ENCODE results near the gene KLK3.
A peak's percentile ranks its signal among the peaks of the same experiment; 100 is the strongest.
"Not testable (repeated sequence)": the region's sequence is repeated elsewhere in the genome, so short reads cannot be mapped to it uniquely, and the experiment has no call there.

Gene KLK3

DNA sequence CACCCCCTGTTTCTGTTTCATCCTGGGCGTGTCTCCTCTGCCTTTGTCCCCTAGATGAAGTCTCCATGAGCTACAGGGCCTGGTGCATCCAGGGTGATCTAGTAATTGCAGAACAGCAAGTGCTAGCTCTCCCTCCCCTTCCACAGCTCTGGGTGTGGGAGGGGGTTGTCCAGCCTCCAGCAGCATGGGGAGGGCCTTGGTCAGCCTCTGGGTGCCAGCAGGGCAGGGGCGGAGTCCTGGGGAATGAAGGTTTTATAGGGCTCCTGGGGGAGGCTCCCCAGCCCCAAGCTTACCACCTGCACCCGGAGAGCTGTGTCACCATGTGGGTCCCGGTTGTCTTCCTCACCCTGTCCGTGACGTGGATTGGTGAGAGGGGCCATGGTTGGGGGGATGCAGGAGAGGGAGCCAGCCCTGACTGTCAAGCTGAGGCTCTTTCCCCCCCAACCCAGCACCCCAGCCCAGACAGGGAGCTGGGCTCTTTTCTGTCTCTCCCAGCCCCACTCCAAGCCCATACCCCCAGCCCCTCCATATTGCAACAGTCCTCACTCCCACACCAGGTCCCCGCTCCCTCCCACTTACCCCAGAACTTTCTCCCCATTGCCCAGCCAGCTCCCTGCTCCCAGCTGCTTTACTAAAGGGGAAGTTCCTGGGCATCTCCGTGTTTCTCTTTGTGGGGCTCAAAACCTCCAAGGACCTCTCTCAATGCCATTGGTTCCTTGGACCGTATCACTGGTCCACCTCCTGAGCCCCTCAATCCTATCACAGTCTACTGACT lies at the start of gene KLK3:
Gene KLK3 (plus strand): TSS at position 280 of the 775 bp plus-strand sequence. CDS start 41 bp downstream, at position 321.
- no peak for DNase-seq

DNA sequence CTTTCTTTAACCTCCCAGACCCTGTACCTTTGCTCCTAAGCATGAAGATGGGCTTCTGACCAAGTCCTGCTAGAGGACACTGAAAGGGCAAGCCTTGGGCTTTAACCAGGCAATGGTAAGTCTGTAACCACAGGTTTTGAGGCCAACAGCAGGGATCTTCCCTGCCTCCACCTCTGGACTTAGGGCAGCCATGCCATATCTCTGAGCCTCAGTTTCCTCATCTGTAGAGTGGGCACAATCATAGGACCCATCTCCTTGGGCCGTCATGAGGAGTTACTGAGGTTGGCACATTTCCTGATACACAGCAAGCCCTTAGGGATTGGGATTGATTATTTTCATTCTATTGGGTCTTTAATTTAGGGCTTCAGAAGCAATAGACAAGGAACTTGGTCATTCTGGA lies 45.9 kb upstream of the KLK3 start:
- DNase-seq = no peak

GRCh38 chr19:50811622-50812238 lies 43.0 kb upstream of the KLK3 start:
- not testable (repeated sequence) for DNase-seq

- DNase-seq = no peak
Observed at GRCh38 chr19:50812474-50812873, 42.2 kb upstream of the KLK3 start.

DNA sequence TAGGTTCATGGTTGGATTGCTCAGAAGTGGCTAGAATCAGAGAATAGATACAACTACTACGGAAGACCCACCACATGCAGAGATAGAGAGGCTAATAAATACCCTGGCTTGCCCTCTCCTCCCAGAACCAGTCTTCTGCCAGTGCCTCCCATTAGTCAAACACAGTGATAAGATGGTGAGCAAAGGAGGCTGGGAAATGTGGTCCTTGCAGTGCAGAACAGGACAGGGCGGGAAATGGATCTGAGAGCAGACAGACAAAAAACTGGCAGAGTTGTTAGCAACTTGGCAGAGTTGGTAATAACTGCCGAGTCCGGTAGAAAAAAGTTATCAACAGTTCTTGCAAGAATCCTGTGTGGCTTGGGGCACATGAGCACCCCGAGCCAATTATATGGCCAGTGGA lies 39.8 kb upstream of the KLK3 start:
- no peak for DNase-seq

DNA sequence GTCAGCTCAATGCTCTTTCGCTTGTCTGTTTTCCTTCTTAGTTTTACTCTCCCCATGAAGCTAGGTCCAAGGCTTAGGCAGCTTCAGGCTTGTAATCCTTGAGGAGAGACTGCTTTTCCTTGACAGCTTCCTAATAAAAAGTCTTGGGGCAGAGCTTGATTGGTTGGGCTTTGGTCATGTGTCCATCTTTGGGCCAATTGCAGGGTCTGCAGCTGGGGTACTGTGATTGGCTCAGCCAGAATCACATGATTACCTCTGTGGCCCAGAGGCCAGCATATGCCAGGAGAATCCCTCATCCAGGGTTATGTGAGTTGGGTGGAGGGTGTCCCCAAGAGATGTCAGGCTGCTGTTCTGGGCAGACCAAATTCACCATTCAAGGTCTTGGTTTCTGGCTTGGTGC lies 39.3 kb upstream of the KLK3 start:
- DNase-seq = no peak

GRCh38 chr19:50817941-50818858 lies 36.5 kb upstream of the KLK3 start:
- peak; percentile 6 for DNase-seq

- DNase-seq = no peak
Observed at GRCh38 chr19:50818859-50819472, 35.7 kb upstream of the KLK3 start.

DNA sequence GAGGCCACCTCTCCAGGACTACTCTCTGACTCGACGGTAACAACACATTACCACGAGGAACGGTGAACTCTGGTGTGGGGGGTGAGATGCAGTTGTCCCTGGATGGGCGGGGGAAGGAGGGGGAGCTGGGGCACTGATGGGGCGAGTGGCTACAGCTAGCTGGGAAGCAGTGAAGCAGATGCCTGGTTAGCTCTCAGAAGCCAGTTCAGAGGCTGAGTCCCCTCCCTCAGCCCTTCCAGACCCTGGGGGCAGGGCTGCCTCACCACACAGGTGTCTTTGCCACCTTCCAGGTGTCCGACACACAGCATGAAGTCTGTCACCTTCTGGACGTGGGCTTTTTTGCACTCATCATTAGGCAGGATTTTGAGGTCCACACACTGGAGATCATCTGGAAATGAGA lies 35.1 kb upstream of the KLK3 start:
- no peak for DNase-seq

- DNase-seq = no peak
Observed at GRCh38 chr19:50820086-50820485, 34.6 kb upstream of the KLK3 start.

- DNase-seq = no peak
Observed at GRCh38 chr19:50820549-50821247, 34.0 kb upstream of the KLK3 start.

GRCh38 chr19:50821248-50821612 lies 33.5 kb upstream of the KLK3 start:
- DNase-seq = no peak

GRCh38 chr19:50821622-50822021 lies 33.1 kb upstream of the KLK3 start:
- DNase-seq = no peak

GRCh38 chr19:50822661-50823208 lies 32.0 kb upstream of the KLK3 start:
- DNase-seq = no peak

- DNase-seq = no peak
Observed at GRCh38 chr19:50823389-50824042, 31.2 kb upstream of the KLK3 start, which contains the start of gene KLK1. KLK1 (minus strand) TSS chr19:50823787; CDS start chr19:50823748, 39 bp downstream.

DNA sequence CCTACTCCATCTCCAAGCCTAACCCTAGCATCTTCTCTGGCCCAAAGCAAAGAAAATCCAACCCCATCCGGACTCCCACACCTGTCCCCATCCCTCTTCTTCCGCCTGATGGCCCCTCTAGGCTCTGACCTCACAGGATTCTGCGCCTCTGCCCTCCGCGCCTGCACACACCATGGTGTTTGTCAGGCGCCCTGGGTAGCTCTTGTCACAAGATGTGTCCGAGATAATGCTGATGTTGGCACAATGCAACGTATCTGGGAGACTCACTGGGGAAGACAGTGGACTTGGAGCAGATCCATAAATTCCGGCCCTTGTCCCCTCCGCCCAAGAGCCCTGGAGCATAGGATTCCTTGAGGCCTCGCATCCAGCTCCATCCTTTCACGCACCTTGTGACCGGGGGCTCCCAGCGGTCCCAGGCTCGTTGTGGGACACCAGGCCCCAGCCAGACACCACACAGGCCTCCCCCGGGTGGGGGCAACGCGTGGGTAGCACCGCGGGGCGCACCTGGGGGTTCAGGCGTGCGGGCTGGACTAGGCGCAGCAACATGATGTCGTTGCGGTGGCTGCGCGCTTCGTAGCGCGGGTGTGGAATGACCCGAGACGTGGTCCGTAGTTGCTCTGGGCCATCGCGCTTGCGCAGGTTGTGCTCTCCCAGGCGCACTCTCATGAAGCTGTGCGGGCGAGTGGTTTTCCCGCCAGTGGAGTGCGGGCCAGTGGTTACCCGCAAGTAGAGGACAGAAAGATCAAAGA lies 28.0 kb upstream of the KLK3 start:
- no peak for DNase-seq

- DNase-seq = no peak
Observed at GRCh38 chr19:50827476-50827875, 27.2 kb upstream of the KLK3 start.

- no peak for DNase-seq
Observed at GRCh38 chr19:50829801-50830200, 24.9 kb upstream of the KLK3 start.

DNA sequence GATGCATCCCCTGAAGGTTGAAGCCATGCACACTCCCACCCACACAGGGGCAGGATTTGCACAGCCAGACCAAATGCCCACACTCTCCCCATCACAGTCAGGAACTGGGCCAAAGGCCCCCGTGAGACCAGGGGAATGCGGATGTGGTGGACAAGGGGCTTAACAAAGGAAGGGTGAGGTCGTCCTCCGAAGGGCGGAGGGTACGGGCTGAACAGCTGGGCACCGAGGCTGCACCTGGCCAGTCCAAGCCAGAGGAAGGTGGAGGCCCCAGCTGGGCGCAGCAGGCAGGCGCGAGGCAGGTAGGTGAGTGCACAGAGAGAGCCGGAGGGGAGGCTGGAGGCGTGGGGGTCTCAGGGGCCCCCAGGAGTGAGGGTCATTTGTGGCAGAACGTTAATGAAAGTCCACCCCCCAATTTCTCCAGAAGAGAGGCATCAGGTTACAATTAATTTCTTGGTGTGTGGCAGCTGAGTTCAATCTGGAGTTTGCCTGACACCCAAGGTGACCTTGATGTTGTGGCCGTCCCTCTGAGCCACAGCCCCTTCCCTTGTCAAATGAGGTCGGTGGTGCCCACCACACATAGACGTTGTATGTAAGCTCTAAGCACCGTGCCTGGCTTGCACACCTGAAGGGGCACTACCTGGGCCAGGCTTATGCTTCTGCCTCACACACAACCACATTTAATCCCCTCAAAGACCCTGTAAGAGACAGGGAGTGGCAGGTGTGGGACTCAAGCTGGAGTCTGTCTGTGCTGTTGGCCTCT lies 24.3 kb upstream of the KLK3 start:
- no peak for DNase-seq

GRCh38 chr19:50831026-50831396 lies 23.7 kb upstream of the KLK3 start:
- DNase-seq = no peak

Measured in NCI-H2227 treated with DMSO at 0.1 percent for 48 hours (cell line).